DND-41 (cell line): ENCODE measurements around the gene UBE2C.
A peak's percentile ranks its signal among the peaks of the same experiment; 100 is the strongest.

Experiments
- ATAC-seq: fragments of 200-7000 bp; cut with Tn5 transposase; 3 replicates; pipeline ENCODE4 v1.9.1; 2021; ENCODE audit warnings: low read depth; ENCODE audit not compliant: insufficient read depth
- DNase-seq: peaks from one replicate; pipeline ENCODE4 v3.0.0-alpha.2; 2020
- H2AFZ ChIP-seq: 2 replicates; pipeline ENCODE4 v1.6.0; 2012; ENCODE audit warnings: low read depth, low read length
- H3K27ac ChIP-seq: 2 replicates; pipeline ENCODE4 v1.5.1; 2012; ENCODE audit warnings: low read length, inconsistent platforms
- H3K27me3 ChIP-seq: fragments of 200-600 bp; sonication (generic); 2 replicates; pipeline ENCODE4 v1.6.0; 2012; ENCODE audit warnings: low read length, mild to moderate bottlenecking, inconsistent platforms; ENCODE audit not compliant: insufficient read depth, poor library complexity
- H3K36me3 ChIP-seq: 2 replicates; pipeline ENCODE4 v1.5.1; 2012; ENCODE audit warnings: low read length, inconsistent platforms; ENCODE audit not compliant: insufficient read depth
- H3K4me1 ChIP-seq: 2 replicates; pipeline ENCODE4 v1.5.1; 2012; ENCODE audit warnings: mild to moderate bottlenecking, low read length; ENCODE audit not compliant: insufficient read depth
- H3K4me2 ChIP-seq: 2 replicates; pipeline ENCODE4 v1.6.0; 2012; ENCODE audit warnings: mild to moderate bottlenecking, moderate library complexity, low read length, inconsistent platforms; ENCODE audit not compliant: insufficient read depth
- H3K4me3 ChIP-seq, 2 experiments: fragments of 200-600 bp in 1 of 2; shearing (Covaris generic) in 1 of 2; 2 replicates each; pipeline ENCODE4 v1.5.1; 2012 to 2016; ENCODE audit warnings: inconsistent platforms in 2 of 2, low read length in 2 of 2, mild to moderate bottlenecking in 2 of 2, low read depth in 1 of 2, moderate library complexity in 1 of 2
- H3K79me2 ChIP-seq: 2 replicates; pipeline ENCODE4 v1.6.0; 2012; ENCODE audit warnings: low read length, inconsistent platforms; ENCODE audit not compliant: insufficient read depth
- H3K9ac ChIP-seq: 2 replicates; pipeline ENCODE4 v1.6.0; 2012; ENCODE audit warnings: low read depth, mild to moderate bottlenecking, inconsistent platforms, low read length, moderate library complexity
- H3K9me3 ChIP-seq: 2 replicates; pipeline ENCODE4 v1.5.1; 2012; ENCODE audit warnings: low read length, moderate library complexity, mild to moderate bottlenecking, inconsistent platforms; ENCODE audit not compliant: insufficient read depth, severe bottlenecking
- H4K20me1 ChIP-seq: 2 replicates; pipeline ENCODE4 v1.6.0; 2012; ENCODE audit warnings: low read length; ENCODE audit not compliant: insufficient read depth
- CTCF ChIP-seq: IDR thresholded peaks from 2 replicates; pipeline ENCODE4 v1.5.1; 2012; ENCODE audit warnings: borderline replicate concordance, low read length, moderate library complexity, mild to moderate bottlenecking; ENCODE audit not compliant: poor library complexity, severe bottlenecking; ENCODE audit errors: extremely low read depth
- EZH2 ChIP-seq: IDR thresholded peaks from 3 replicates; pipeline ENCODE4 v1.6.1; 2012; ENCODE audit warnings: borderline replicate concordance, low read depth, mild to moderate bottlenecking, moderate library complexity, low read length, inconsistent platforms; ENCODE audit not compliant: severe bottlenecking

Gene UBE2C

GRCh38 chr20:45798935-45799642 lies 13.4 kb upstream of the UBE2C start:
- no peak overlapping the region for H2AFZ ChIP-seq
- TF ChIP-seq CTCF (peak; percentile 91), EZH2 (no peak)
- H3K4me1 ChIP-seq = no peaks in the 10 kb centered on the region; the same call in 1 of the 2 replicates
- H3K27me3 ChIP-seq = no peaks in the 10 kb centered on the region
- no peak overlapping the region for H3K9ac ChIP-seq
- no peak overlapping the region for H3K4me3 ChIP-seq
- no peaks in the 10 kb centered on the region for H3K9me3 ChIP-seq
- DNase-seq = peak; percentile 75
- 0 out of 2 replicates have a peak, but pooled peaks cover 3% of the 10 kb centered on the region for H3K79me2 ChIP-seq
- H3K36me3 ChIP-seq = peaks cover 60% of the 10 kb centered on the region
- H3K4me2 ChIP-seq = no peak overlapping the region
- peak overlapping the region; percentile 2; the same call in 1 of the 2 replicates for H3K27ac ChIP-seq
- H4K20me1 ChIP-seq = no peaks in the 10 kb centered on the region
- peak; percentile 99 for ATAC-seq

GRCh38 chr20:45801851-45802250 lies 10.6 kb upstream of the UBE2C start:
- Histone ChIP-seq H3K36me3 (peaks cover 59% of the 10 kb centered on the region), H3K9ac (no peak overlapping the region), H2AFZ (no peak overlapping the region)

GRCh38 chr20:45810191-45810970 lies 2.1 kb upstream of the UBE2C start:
- DNase-seq = no peak
- Histone ChIP-seq H3K9me3 (no peaks in the 10 kb centered on the region), H3K27me3 (no peaks in the 10 kb centered on the region), H3K4me2 (no peak overlapping the region), H3K4me3 (no peak overlapping the region), H2AFZ (no peak overlapping the region), H3K79me2 (peaks cover 29% of the 10 kb centered on the region), H3K27ac (no peak overlapping the region), H3K9ac (no peak overlapping the region), H3K4me1 (peaks cover 30% of the 10 kb centered on the region), H4K20me1 (peaks cover 5% of the 10 kb centered on the region; the same call in 1 of the 2 replicates), H3K36me3 (peaks cover 80% of the 10 kb centered on the region)
- no peak for ATAC-seq
- TF ChIP-seq CTCF (no peak), EZH2 (no peak)

More at GRCh38 chr20:45801851-45802250, 10.6 kb upstream of the UBE2C start:
- Histone ChIP-seq H3K4me3 (no peak overlapping the region), H3K4me1 (no peaks in the 10 kb centered on the region), H3K79me2 (0 out of 2 replicates have a peak, but pooled peaks cover 3% of the 10 kb centered on the region), H3K27ac (no peak overlapping the region), H3K4me2 (no peak overlapping the region), H3K27me3 (no peaks in the 10 kb centered on the region), H4K20me1 (no peaks in the 10 kb centered on the region), H3K9me3 (no peaks in the 10 kb centered on the region)
- no peak for DNase-seq
- ATAC-seq = no peak
- TF ChIP-seq EZH2 (no peak), CTCF (no peak)
